Measurements from ENCODE around the gene DCC. TPM values are rescaled to one million over a fixed set of nuclear protein-coding genes. Genes with fewer than 3 reads are reported as not detected.

DCC gene
- total and polyA plus RNA-seq, 2 of the 8 experiments (the other 6 are each of a cell fraction or from before 2014, with no cell fraction given): 0.14 to 1.4 TPM

GRCh38 chr18:52620926-52621439 lies 281.0 kb downstream of the DCC start:
- no peaks in the 10 kb centered on the region for H3K23me2 ChIP-seq (ENCODE audit: low read depth, low read length)
- TF ChIP-seq GABPA (IDR thresholded peaks at IDR 0.05; ENCODE audit: borderline replicate concordance, insufficient read depth, low read length) (no peak), ASH2L (IDR thresholded peaks at IDR 0.05; ENCODE audit: low read length) (no peak), RNF2 (IDR thresholded peaks at IDR 0.05; ENCODE audit: borderline replicate concordance, low read depth, low read length, missing control alignments, poor library complexity, severe bottlenecking) (no peak), GTF2F1 (IDR thresholded peaks at IDR 0.05; ENCODE audit: borderline replicate concordance, low read depth, low read length) (no peak)
- H3K27me3 ChIP-seq (replicated peaks in 1 of 4; ENCODE audit: control insufficient read depth in 3 of 4, extremely low read depth in 1 of 4, insufficient read depth in 3 of 4, low read length in 3 of 4): no peaks in the 10 kb centered on the region
- H3K4me2 ChIP-seq (ENCODE audit: insufficient read depth in 1 of 2, low read depth in 2 of 2, low read length in 2 of 2): no peak overlapping the region
- H3K4me1 ChIP-seq (replicated peaks in 1 of 4; ENCODE audit: control insufficient read depth in 3 of 4, insufficient read depth in 4 of 4, low read length in 3 of 4): no peaks in the 10 kb centered on the region
- WGBS, 2 experiments (ENCODE audit: extremely low coverage in 1 of 2, insufficient coverage in 1 of 2, insufficient read length in 1 of 2, insufficient replicate concordance in 2 of 2, low coverage in 1 of 2, low lambda C conversion rate in 2 of 2, missing lambda C conversion rate in 1 of 2): 84% methylated on average over 3 of the region's 3 CpGs; no CpG with 5 or more reads in 1 of the 2 experiments
- H4K91ac ChIP-seq (replicated peaks; ENCODE audit: insufficient read length, low read length): no peak overlapping the region
- H3K79me1 ChIP-seq (ENCODE audit: low read depth, low read length): no peaks in the 10 kb centered on the region
- no peak overlapping the region for H2BK5ac ChIP-seq (ENCODE audit: low read depth, low read length)
- H3K27ac ChIP-seq (ENCODE audit: low read depth, low read length): no peak overlapping the region
- no peak overlapping the region for H3K23ac ChIP-seq (ENCODE audit: insufficient read length)
- H2AFZ ChIP-seq (ENCODE audit: low read length): 0 out of 2 replicates have a peak overlapping the region, but pooled peaks have one; percentile 52
- no peak overlapping the region for H4K8ac ChIP-seq (ENCODE audit: extremely low read depth, insufficient read depth, low read length)
- DNase-seq (ENCODE audit: low read depth in 1 of 2, low spot score in 2 of 2) (no peak), FAIRE-seq (no peak)
- H3K9me3 ChIP-seq (ENCODE audit: insufficient read depth in 2 of 2, low read depth in 1 of 2, low read length in 1 of 2): no peaks in the 10 kb centered on the region
- H3K36me3 ChIP-seq (ENCODE audit: control insufficient read depth in 2 of 4, insufficient read depth in 4 of 4, low read length in 3 of 4): no peaks in the 10 kb centered on the region
- ChIA-PET CTCF (ENCODE audit: partially characterized antibody) (no interaction called here), POLR2A (ENCODE audit: partially characterized antibody) (no interaction called here)
- no peak overlapping the region for H2BK15ac ChIP-seq (ENCODE audit: low read length)
- no peaks in the 10 kb centered on the region for H3K79me2 ChIP-seq (ENCODE audit: control insufficient read depth in 1 of 2, insufficient read depth in 2 of 2, low read length in 2 of 2)
- no peaks in the 10 kb centered on the region for H4K20me1 ChIP-seq (replicated peaks in 1 of 2; ENCODE audit: control insufficient read depth in 1 of 2, insufficient read depth in 2 of 2, low read length in 2 of 2)
- no peak overlapping the region for H2BK12ac ChIP-seq (ENCODE audit: low read depth, low read length)
- H2BK120ac ChIP-seq (replicated peaks; ENCODE audit: low read depth, low read length): no peak overlapping the region
- no peak overlapping the region for H3K4me3 ChIP-seq (ENCODE audit: extremely low read depth in 1 of 4, insufficient read depth in 2 of 4, low read depth in 3 of 4, low read length in 4 of 4)
- no peak overlapping the region for H3K56ac ChIP-seq (replicated peaks; ENCODE audit: insufficient read length, low read depth, low read length)
- H3K4ac ChIP-seq (replicated peaks; ENCODE audit: insufficient read length, low read depth, low read length): no peak overlapping the region
- no peak overlapping the region for H3K9ac ChIP-seq (replicated peaks in 1 of 4; ENCODE audit: extremely low read depth in 1 of 4, low read depth in 3 of 4, low read length in 3 of 4)
- H2BK20ac ChIP-seq (ENCODE audit: low read length): no peak overlapping the region
- H2AK5ac ChIP-seq (ENCODE audit: low read depth, low read length): no peak overlapping the region
- no peak overlapping the region for H4K5ac ChIP-seq (ENCODE audit: insufficient read length, low read depth, low read length)
- H3K18ac ChIP-seq (ENCODE audit: extremely low read depth, low read length): no peak overlapping the region
- no peak overlapping the region for H3K14ac ChIP-seq (ENCODE audit: insufficient read length)

All from H1 (cell line).